GM18505 (cell line): Measurements from ENCODE around the gene KRTAP4-1.
"Not testable (repeated sequence)": the region's sequence is repeated elsewhere in the genome, so short reads cannot be mapped to it uniquely, and the experiment has no call there.

Experiments
- ATAC-seq: cut with Tn5 transposase; IDR thresholded peaks from one replicate; pipeline ENCODE4 v1.9.1; 2021; ENCODE audit not compliant: unreplicated experiment
- POLR2A ChIP-seq: IDR thresholded peaks from 4 replicates; pipeline ENCODE4 v1.6.1; 2011; ENCODE audit warnings: borderline replicate concordance; ENCODE audit not compliant: insufficient read depth, insufficient read length; ENCODE audit errors: extremely low read depth

Gene KRTAP4-1

GRCh38 chr17:41186872-41187271, 2.2 kb upstream of the KRTAP4-1 start:
- TF ChIP-seq POLR2A: no peak
- ATAC-seq: no peak

GRCh38 chr17:41185001-41185400, 290 bp upstream of the KRTAP4-1 start:
- ATAC-seq: no peak
- no peak for TF ChIP-seq POLR2A

- ATAC-seq: no peak
These were observed 5.7 kb downstream of the KRTAP4-1 start for GRCh38 chr17:41178843-41179616.

DNA sequence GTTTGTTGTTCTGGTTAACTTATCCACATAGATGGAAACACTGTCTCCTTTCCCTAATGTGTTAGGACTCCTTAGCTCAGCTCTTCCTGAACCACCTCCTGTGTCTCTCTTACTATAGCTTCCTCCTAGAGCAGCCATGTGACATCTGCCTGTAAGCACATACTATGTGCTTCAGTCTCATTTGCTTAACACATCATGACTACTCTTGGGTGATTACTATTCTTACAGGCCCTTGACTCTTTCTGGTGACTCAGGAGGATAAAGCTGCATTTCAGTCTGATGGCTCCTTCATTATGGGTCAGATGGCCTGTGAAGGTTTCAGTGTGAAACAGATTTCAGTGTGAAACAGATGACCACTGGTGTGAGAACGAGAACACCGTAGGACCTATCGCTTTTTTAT, 6.4 kb downstream of the KRTAP4-1 start:
- no peak for ATAC-seq
- TF ChIP-seq POLR2A: no peak

More at GRCh38 chr17:41178843-41179616, 5.7 kb downstream of the KRTAP4-1 start:
- TF ChIP-seq POLR2A: no peak

GRCh38 chr17:41177727-41178271, 6.9 kb downstream of the KRTAP4-1 start, which contains the start of gene KRTAP4-2:
Gene KRTAP4-2, minus strand, starts transcription at chr17:41178221. Its CDS starts 57 bp downstream, at chr17:41178164.
- no peak for TF ChIP-seq POLR2A
- no peak for ATAC-seq

GRCh38 chr17:41176744-41177387, 7.8 kb downstream of the KRTAP4-1 start:
- no peak for ATAC-seq
- TF ChIP-seq POLR2A: no peak

- no peak for TF ChIP-seq POLR2A
- ATAC-seq: no peak
These were observed 12.8 kb downstream of the KRTAP4-1 start for GRCh38 chr17:41171886-41172285.

- no peak for ATAC-seq
- no peak for TF ChIP-seq POLR2A
These were observed 16.6 kb downstream of the KRTAP4-1 start, which contains the start of gene KRTAP4-3 for GRCh38 chr17:41168121-41168520. Gene KRTAP4-3, minus strand, starts transcription at chr17:41168221. Its CDS starts 49 bp downstream, at chr17:41168172.

DNA sequence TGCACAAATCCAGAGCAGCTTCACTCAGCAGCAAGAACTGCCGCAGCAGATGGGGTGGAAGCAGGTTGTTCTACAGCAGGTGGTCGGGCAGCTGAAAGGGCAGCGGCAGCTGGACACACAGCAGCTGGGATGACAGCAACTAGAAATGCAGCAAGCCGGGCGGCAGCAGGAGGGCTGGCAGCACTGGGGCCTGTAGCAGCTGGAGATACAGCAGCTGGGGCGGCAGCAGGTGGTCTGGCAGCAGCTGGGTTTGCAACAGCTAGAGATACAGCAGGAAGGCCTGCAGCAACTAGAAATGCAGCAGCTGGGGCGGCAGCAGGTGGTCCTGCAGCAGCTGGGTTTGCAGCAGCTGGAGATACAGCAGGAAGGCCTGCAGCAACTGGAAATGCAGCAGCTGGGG, 17.1 kb downstream of the KRTAP4-1 start:
- no peak for TF ChIP-seq POLR2A
- ATAC-seq: no peak

GRCh38 chr17:41163828-41164227, 20.9 kb downstream of the KRTAP4-1 start:
- no peak for ATAC-seq
- no peak for TF ChIP-seq POLR2A

DNA sequence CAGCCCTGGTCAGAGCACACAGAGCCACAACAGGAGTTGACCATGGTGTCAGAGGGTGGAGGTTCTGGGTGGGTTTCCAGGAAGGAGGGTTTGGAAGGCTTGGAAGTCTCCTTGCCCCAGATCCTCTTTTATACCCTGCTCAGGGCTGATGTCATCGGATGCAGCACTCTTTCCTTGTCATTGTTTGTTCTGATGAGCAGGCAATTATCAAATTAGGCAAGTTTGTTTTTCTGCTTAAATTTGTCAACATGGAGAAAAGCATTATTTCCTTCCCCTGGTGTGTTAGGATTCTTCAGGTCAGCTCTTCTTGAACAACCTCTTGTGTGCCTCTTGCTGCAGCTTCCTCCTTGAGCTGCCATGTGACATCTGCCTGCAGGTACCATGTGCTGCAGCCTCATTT, 24.1 kb downstream of the KRTAP4-1 start, which contains the start of gene KRTAP4-4:
TSS of gene KRTAP4-4 (minus strand) at position 101 of the 400 bp plus-strand sequence. CDS start at position 44, 57 bp downstream.
- TF ChIP-seq POLR2A: no peak
- ATAC-seq: no peak

GRCh38 chr17:41160190-41160589, 24.5 kb downstream of the KRTAP4-1 start:
- ATAC-seq: not testable (repeated sequence)

- no peak for ATAC-seq
- no peak for TF ChIP-seq POLR2A
These were observed 30.9 kb downstream of the KRTAP4-1 start for GRCh38 chr17:41153856-41154255.

DNA sequence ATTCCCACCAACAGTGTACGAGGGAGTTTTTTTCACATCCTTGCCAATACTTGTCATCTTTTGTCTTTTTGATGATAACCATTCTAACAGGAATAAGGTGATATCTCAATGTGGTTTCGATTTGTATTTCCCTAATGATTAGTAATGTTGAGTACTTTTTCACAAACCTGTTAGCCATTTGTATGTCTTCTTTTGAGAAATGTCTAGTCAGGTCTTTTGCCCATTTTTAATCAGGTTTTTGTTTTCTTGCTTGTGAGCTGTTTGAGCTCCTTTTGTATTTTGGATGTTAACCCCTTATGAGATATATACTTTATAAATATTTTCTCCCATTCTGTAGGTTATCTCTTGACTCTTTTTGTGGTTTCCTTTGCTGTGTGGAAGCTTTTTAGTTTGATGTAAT, 33.2 kb downstream of the KRTAP4-1 start:
- no peak for TF ChIP-seq POLR2A
- ATAC-seq: no peak
